ENCODE measurements around the gene AGPS. TPM values are rescaled to one million over a fixed set of nuclear protein-coding genes. Genes with fewer than 3 reads are reported as not detected.

The AGPS gene
- total and polyA plus RNA-seq, 2 donors (not counting 1 experiment from before 2014, with no cell fraction given): 15.9 to 18.0 TPM

- no peak for DNase-seq (ENCODE audit: low read depth in 2 of 2)
- no peaks in the 10 kb centered on the region for H3K27me3 ChIP-seq (ENCODE audit: control insufficient read depth, insufficient read depth, low read length)
- H4K20me1 ChIP-seq (ENCODE audit: control insufficient read depth, extremely low read depth, insufficient read depth, low read length): no peaks in the 10 kb centered on the region
- no peaks in the 10 kb centered on the region for H3K9me3 ChIP-seq (ENCODE audit: control insufficient read depth, insufficient read depth, low read depth, low read length)
- no peak overlapping the region for H3K4me3 ChIP-seq (replicated peaks in 1 of 4; ENCODE audit: control extremely low read depth in 1 of 4, insufficient read depth in 1 of 4, low read depth in 3 of 4, low read length in 4 of 4)
- H3K79me2 ChIP-seq (ENCODE audit: control insufficient read depth, insufficient read depth, low read length): no peaks in the 10 kb centered on the region
- H2AFZ ChIP-seq (ENCODE audit: low read length): no peak overlapping the region
- no peak overlapping the region for H3K9ac ChIP-seq (ENCODE audit: insufficient read depth, low read length)
- no peaks in the 10 kb centered on the region for H3K36me3 ChIP-seq (ENCODE audit: control insufficient read depth, insufficient read depth, low read length)
- no peak overlapping the region for H3K27ac ChIP-seq (ENCODE audit: insufficient read depth, low read length)
- TF ChIP-seq, protein P1, sequence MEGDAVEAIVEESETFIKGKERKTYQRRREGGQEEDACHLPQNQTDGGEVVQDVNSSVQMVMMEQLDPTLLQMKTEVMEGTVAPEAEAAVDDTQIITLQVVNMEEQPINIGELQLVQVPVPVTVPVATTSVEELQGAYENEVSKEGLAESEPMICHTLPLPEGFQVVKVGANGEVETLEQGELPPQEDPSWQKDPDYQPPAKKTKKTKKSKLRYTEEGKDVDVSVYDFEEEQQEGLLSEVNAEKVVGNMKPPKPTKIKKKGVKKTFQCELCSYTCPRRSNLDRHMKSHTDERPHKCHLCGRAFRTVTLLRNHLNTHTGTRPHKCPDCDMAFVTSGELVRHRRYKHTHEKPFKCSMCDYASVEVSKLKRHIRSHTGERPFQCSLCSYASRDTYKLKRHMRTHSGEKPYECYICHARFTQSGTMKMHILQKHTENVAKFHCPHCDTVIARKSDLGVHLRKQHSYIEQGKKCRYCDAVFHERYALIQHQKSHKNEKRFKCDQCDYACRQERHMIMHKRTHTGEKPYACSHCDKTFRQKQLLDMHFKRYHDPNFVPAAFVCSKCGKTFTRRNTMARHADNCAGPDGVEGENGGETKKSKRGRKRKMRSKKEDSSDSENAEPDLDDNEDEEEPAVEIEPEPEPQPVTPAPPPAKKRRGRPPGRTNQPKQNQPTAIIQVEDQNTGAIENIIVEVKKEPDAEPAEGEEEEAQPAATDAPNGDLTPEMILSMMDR (conservative IDR thresholded peaks at IDR 0.05 in 1 of 2, IDR thresholded peaks at IDR 0.05 in 1 of 2; ENCODE audit: low read depth in 1 of 2, low read length in 2 of 2): no peak
- TF ChIP-seq EZH2 (IDR thresholded peaks at IDR 0.05; ENCODE audit: low read length, missing control alignments): no peak
- no peak overlapping the region for H3K4me2 ChIP-seq (ENCODE audit: extremely low read depth, insufficient read depth, low read length)
- no peaks in the 10 kb centered on the region for H3K4me1 ChIP-seq (ENCODE audit: control insufficient read depth, extremely low read depth, insufficient read depth, low read length)
Observed at GRCh38 chr2:177346192-177346591, 46.4 kb upstream of the AGPS start.

DNA sequence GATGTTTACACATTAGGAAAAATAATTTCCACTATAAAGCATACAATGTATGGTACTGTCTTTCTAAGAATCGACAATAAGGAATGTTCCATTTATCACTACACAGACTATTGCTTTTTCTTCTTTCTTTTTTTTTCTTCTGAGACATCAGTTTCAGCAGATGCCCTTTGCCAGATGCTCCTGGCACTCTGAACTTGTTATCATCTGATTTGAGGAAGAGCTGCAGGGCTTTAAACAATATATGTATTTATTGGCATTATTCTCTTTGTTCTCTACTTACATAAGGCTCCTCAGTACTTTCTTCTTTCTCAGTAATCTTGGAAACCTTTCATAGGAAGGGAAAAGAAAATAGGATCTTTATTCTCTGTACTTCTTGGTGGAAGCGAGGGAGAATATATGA lies 45.0 kb upstream of the AGPS start:
- Histone ChIP-seq H3K4me3 (replicated peaks in 1 of 4; ENCODE audit: control extremely low read depth in 1 of 4, insufficient read depth in 1 of 4, low read depth in 3 of 4, low read length in 4 of 4) (no peak overlapping the region), H3K27ac (ENCODE audit: insufficient read depth, low read length) (no peak overlapping the region), H3K9me3 (ENCODE audit: control insufficient read depth, insufficient read depth, low read depth, low read length) (no peaks in the 10 kb centered on the region), H3K36me3 (ENCODE audit: control insufficient read depth, insufficient read depth, low read length) (no peaks in the 10 kb centered on the region), H4K20me1 (ENCODE audit: control insufficient read depth, extremely low read depth, insufficient read depth, low read length) (no peaks in the 10 kb centered on the region), H3K9ac (ENCODE audit: insufficient read depth, low read length) (no peak overlapping the region), H3K27me3 (ENCODE audit: control insufficient read depth, insufficient read depth, low read length) (no peaks in the 10 kb centered on the region), H2AFZ (ENCODE audit: low read length) (no peak overlapping the region), H3K4me1 (ENCODE audit: control insufficient read depth, extremely low read depth, insufficient read depth, low read length) (no peaks in the 10 kb centered on the region), H3K4me2 (ENCODE audit: extremely low read depth, insufficient read depth, low read length) (no peak overlapping the region), H3K79me2 (ENCODE audit: control insufficient read depth, insufficient read depth, low read length) (no peaks in the 10 kb centered on the region)
- DNase-seq (ENCODE audit: low read depth in 2 of 2): no peak
- no peak for TF ChIP-seq EZH2 (IDR thresholded peaks at IDR 0.05; ENCODE audit: low read length, missing control alignments)
- TF ChIP-seq, protein P1 (conservative IDR thresholded peaks at IDR 0.05 in 1 of 2, IDR thresholded peaks at IDR 0.05 in 1 of 2; ENCODE audit: low read depth in 1 of 2, low read length in 2 of 2): no peak

- Histone ChIP-seq H3K79me2 (ENCODE audit: control insufficient read depth, insufficient read depth, low read length) (no peaks in the 10 kb centered on the region), H3K27ac (ENCODE audit: insufficient read depth, low read length) (no peak overlapping the region)
Observed at GRCh38 chr2:177348118-177348654, 44.4 kb upstream of the AGPS start.

More at GRCh38 chr2:177348118-177348654, 44.4 kb upstream of the AGPS start:
- Histone ChIP-seq H4K20me1 (ENCODE audit: control insufficient read depth, extremely low read depth, insufficient read depth, low read length) (no peaks in the 10 kb centered on the region), H2AFZ (ENCODE audit: low read length) (no peak overlapping the region), H3K9ac (ENCODE audit: insufficient read depth, low read length) (no peak overlapping the region), H3K9me3 (ENCODE audit: control insufficient read depth, insufficient read depth, low read depth, low read length) (no peaks in the 10 kb centered on the region), H3K4me3 (replicated peaks in 1 of 4; ENCODE audit: control extremely low read depth in 1 of 4, insufficient read depth in 1 of 4, low read depth in 3 of 4, low read length in 4 of 4) (no peak overlapping the region), H3K36me3 (ENCODE audit: control insufficient read depth, insufficient read depth, low read length) (no peaks in the 10 kb centered on the region), H3K27me3 (ENCODE audit: control insufficient read depth, insufficient read depth, low read length) (no peaks in the 10 kb centered on the region), H3K4me2 (ENCODE audit: extremely low read depth, insufficient read depth, low read length) (no peak overlapping the region), H3K4me1 (ENCODE audit: control insufficient read depth, extremely low read depth, insufficient read depth, low read length) (no peaks in the 10 kb centered on the region)
- no peak for DNase-seq (ENCODE audit: low read depth in 2 of 2)
- TF ChIP-seq, protein P1 (conservative IDR thresholded peaks at IDR 0.05 in 1 of 2, IDR thresholded peaks at IDR 0.05 in 1 of 2; ENCODE audit: low read depth in 1 of 2, low read length in 2 of 2): no peak
- TF ChIP-seq EZH2 (IDR thresholded peaks at IDR 0.05; ENCODE audit: low read length, missing control alignments): no peak
